K562 (cell line): ENCODE data around the gene GHRL. TPM values are rescaled to one million over a fixed set of nuclear protein-coding genes. Genes with fewer than 3 reads are reported as not detected.

Source experiments
- ATAC-seq: fragments of 200-7000 bp; cut with Tn5 transposase; 3 replicates; pipeline ENCODE4 v1.9.1; 2020; ENCODE audit warnings: moderate library complexity
- BruUV-seq: library from RNA; stranded (reverse); fragments of 400-500 nt; replicated peaks from 2 replicates; lab custom pipeline; 2021; lab: Mats Ljungman, UMichigan
- CTCF ChIA-PET: fragments of 300-600 bp; formaldehyde crosslinking; extraction: SDS; loops from one replicate; lab custom pipeline; 2021; ENCODE audit warnings: low intra/inter-chr PET ratio; lab: Yijun Ruan, JAX
- POLR2A ChIA-PET: fragments of 300-600, 350-650 bp; sonication (Branson Sonifier 250); formaldehyde crosslinking; extraction: SDS; loops from one replicate; lab custom pipeline; 2021; ENCODE audit warnings: antibody characterized with exemption, inconsistent platforms; lab: Yijun Ruan, JAX
- DNase-seq, 4 experiments: peaks; one replicate each; pipeline versions ENCODE4 v3.0.0 to v3.0.0-alpha.2; 2011 to 2018; ENCODE audit warnings: low spot score in 3 of 4, mixed read lengths in 3 of 4; ENCODE audit errors: extremely low read depth in 1 of 4
- FAIRE-seq: peaks from 2 replicates; lab custom pipeline; 2011; peaks lifted over from hg19 to GRCh38; lab: Jason Lieb, UNC
- H2AFZ ChIP-seq: 2 replicates; pipeline ENCODE4 v1.6.0; 2011; ENCODE audit warnings: low read depth, low read length, control low read depth, inconsistent platforms
- H3K27ac ChIP-seq: fragments of 200-600 bp; 3 replicates; pipeline ENCODE4 v1.8.0; 2011; ENCODE audit warnings: low read depth, mild to moderate bottlenecking, control low read depth, inconsistent platforms, low read length, moderate library complexity, mixed read lengths; ENCODE audit errors: extremely low read depth
- H3K27me3 ChIP-seq, 2 experiments: fragments of 300-600 bp in 1 of 2; 2 replicates in 1 of 2; 3 replicates in 1 of 2; pipeline versions ENCODE4 v1.6.0 to v1.8.0; 2011; ENCODE audit warnings: inconsistent platforms in 2 of 2, low read length in 2 of 2, mild to moderate bottlenecking in 1 of 2, mixed read lengths in 1 of 2, moderate library complexity in 1 of 2; ENCODE audit not compliant: control insufficient read depth in 2 of 2, insufficient read depth in 2 of 2
- H3K36me3 ChIP-seq: fragments of 300-600 bp; 3 replicates; pipeline ENCODE4 v1.8.0; 2011; ENCODE audit warnings: mild to moderate bottlenecking, low read length, inconsistent platforms; ENCODE audit not compliant: control insufficient read depth, insufficient read depth
- H3K4me1 ChIP-seq, 2 experiments: fragments of 200-600 bp in 1 of 2; replicated peaks in 1 of 2; 2 replicates in 1 of 2; 3 replicates in 1 of 2; pipeline versions ENCODE4 v1.5.1 to v1.8.0; 2011; ENCODE audit warnings: inconsistent platforms in 2 of 2, low read length in 2 of 2, mild to moderate bottlenecking in 1 of 2, mixed read lengths in 1 of 2, moderate library complexity in 1 of 2; ENCODE audit not compliant: control insufficient read depth in 2 of 2, insufficient read depth in 2 of 2
- H3K4me2 ChIP-seq: 2 replicates; pipeline ENCODE4 v1.6.1; 2011; ENCODE audit warnings: low read length, control low read depth, inconsistent platforms, mixed read lengths; ENCODE audit not compliant: insufficient read depth
- H3K4me3 ChIP-seq: fragments of 200-600 bp; sonication (generic), shearing (Covaris generic); 2 replicates; pipeline ENCODE4 v1.5.1; 2016; ENCODE audit warnings: control low read depth, inconsistent platforms
- H3K79me2 ChIP-seq: fragments of 200-600 bp; 3 replicates; pipeline ENCODE4 v1.8.0; 2011; ENCODE audit warnings: low read length, inconsistent platforms; ENCODE audit not compliant: control insufficient read depth, insufficient read depth
- H3K9ac ChIP-seq, 2 experiments: 2 replicates each; pipeline versions ENCODE4 v1.6.0 to v1.6.1; 2011; ENCODE audit warnings: low read depth in 2 of 2, low read length in 2 of 2, control low read depth in 1 of 2, inconsistent platforms in 1 of 2, mild to moderate bottlenecking in 1 of 2, mixed read lengths in 1 of 2; ENCODE audit not compliant: insufficient read depth in 1 of 2
- H3K9me1 ChIP-seq: one replicate; pipeline ENCODE4 v1.6.0; 2011; ENCODE audit warnings: inconsistent platforms, mild to moderate bottlenecking, low read length, moderate library complexity; ENCODE audit not compliant: control insufficient read depth, insufficient read depth
- H3K9me3 ChIP-seq: replicated peaks from 2 replicates; pipeline ENCODE4 v1.5.1; 2011; ENCODE audit warnings: low read depth, low read length, inconsistent platforms; ENCODE audit not compliant: control insufficient read depth, insufficient read depth
- H4K20me1 ChIP-seq: replicated peaks from 2 replicates; pipeline ENCODE4 v1.6.1; 2011; ENCODE audit warnings: low read length, inconsistent platforms, mixed read lengths; ENCODE audit not compliant: control insufficient read depth, insufficient read depth
- ILK ChIP-seq: fragments of 450-650 bp; IDR thresholded peaks from 2 replicates; pipeline ENCODE4 v1.6.1; 2016; ENCODE audit warnings: missing genetic modification characterization, low read depth, mild to moderate bottlenecking, missing compliant biosample characterization, moderate library complexity, borderline replicate concordance
- STAG1 ChIP-seq: sonication (generic); formaldehyde crosslinking; IDR thresholded peaks from 2 replicates; pipeline ENCODE4 v1.5.0; 2020; ENCODE audit warnings: missing genetic modification reagents, borderline replicate concordance
- TARDBP ChIP-seq: fragments of 450-650 bp; IDR thresholded peaks from 2 replicates; pipeline ENCODE4 v1.6.1; 2016
- WGBS: fragments of 100-300 bp; shearing (Covaris generic); methylation state at CpG from one replicate; pipeline ENCODE4 v1.1.6; 2016; ENCODE audit warnings: low coverage, mixed read lengths; ENCODE audit not compliant: insufficient coverage; ENCODE audit errors: missing lambda C conversion rate; 5-methylcytosine and 5-hydroxymethylcytosine counted together
- in situ Hi-C: fragments of 300-500 bp; cut with MboI; formaldehyde crosslinking; loops from 4 replicates; pipeline ENCODE4 v1.15.0; 2018; ENCODE audit warnings: inconsistent platforms, mixed read lengths
- intact Hi-C: fragments of 100-400 bp; cut with micrococcal nuclease; formaldehyde crosslinking; loops from 2 replicates; pipeline ENCODE4 v1.14.2; 2022
- polyA plus RNA-seq, 8 experiments: library from polyadenylated mRNA; depleted of rRNA in 4 of 8; stranded (reverse) in 5 of 8; unstranded in 3 of 8; fragments of >200 nt; fragmentation: Nextera tagmentation in 2 of 8; fragmentation: Illumina TruSeq in 1 of 8; extraction: Ambion mirVana in 2 of 8; extraction: Trizol in 1 of 8; gene quantifications; 2 replicates each; pipeline versions ENCODE4 v1.2.1 to v1.2.3, GENCODE V29; 2011 to 2014; ENCODE audit warnings: inconsistent platforms in 1 of 8, missing spikeins in 1 of 8
- total RNA-seq, 7 experiments: library from RNA; depleted of rRNA in 6 of 7; stranded (reverse); fragments of >200 nt in 6 of 7; fragmentation: Illumina TruSeq in 2 of 7; extraction: Trizol in 2 of 7; gene quantifications; 2 replicates each; pipeline versions ENCODE4 v1.2.1 to v1.2.3, GENCODE V29; 2011 to 2021; ENCODE audit warnings: low replicate concordance in 1 of 7
- TF ChIP-seq, protein P1 (sequence below): sonication (generic); formaldehyde crosslinking; IDR thresholded peaks from 2 replicates; pipeline ENCODE4 v1.8.0; 2023; ENCODE audit warnings: missing genetic modification reagents, mild to moderate bottlenecking, borderline replicate concordance
- TF ChIP-seq, protein P2 (sequence below): fragments of 450-650 bp; IDR thresholded peaks from 2 replicates; pipeline ENCODE4 v1.6.1; 2016; ENCODE audit warnings: mild to moderate bottlenecking, moderate library complexity

Gene GHRL
- total and polyA plus RNA-seq, 9 of the 15 experiments (the other 6 are each of a cell fraction or from before 2014, with no cell fraction given) = 0.08 to 0.29 (median 0.15) TPM; not detected in 5

DNA sequence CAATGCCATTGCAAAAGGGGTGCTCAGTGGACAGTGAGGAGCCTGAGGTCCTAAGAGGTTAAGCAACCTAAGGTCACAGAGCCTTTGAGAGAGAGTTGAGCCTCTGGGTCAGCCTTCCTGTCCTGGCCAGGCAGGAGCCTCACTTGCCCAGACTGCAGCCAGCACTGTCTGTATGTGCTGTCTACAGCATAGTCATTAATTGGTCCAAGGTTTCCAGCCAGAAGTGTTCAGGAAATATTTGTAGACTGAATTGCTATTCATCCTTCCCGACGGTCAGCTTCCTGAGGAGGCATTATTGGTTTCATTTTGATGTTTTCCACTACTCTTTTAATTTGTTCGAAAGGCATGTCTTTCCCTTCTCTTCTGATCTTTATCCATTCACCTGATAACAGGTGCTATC, 20.1 kb upstream of the GHRL start:
- in situ Hi-C loops = loop anchor here (25.0 kb wide), 1 partner anchor 801 kb away; no protein-coding TSS in a partner anchor
- Histone ChIP-seq H3K4me3 (no peak overlapping the region), H3K4me1 (peaks cover 0 to 5% of the 10 kb centered on the region in 2 experiments; a peak in 1 of 5 replicates), H3K9me3 (no peaks in the 10 kb centered on the region), H3K9me1 (peaks cover 4% of the 10 kb centered on the region), H3K27ac (no peak overlapping the region), H3K9ac (no peak overlapping the region), H3K27me3 (no peaks in the 10 kb centered on the region), H4K20me1 (peaks cover 5% of the 10 kb centered on the region; the same call in 1 of the 2 replicates), H3K4me2 (no peak overlapping the region), H2AFZ (no peak overlapping the region), H3K79me2 (peaks cover 8% of the 10 kb centered on the region; the same call in 2 of the 3 replicates), H3K36me3 (peaks cover 94% of the 10 kb centered on the region)
- ATAC-seq (no peak), FAIRE-seq (no peak), DNase-seq (no peak)
- intact Hi-C loops = no loop called here
- no TSS peak for BruUV-seq
- POLR2A ChIA-PET = interaction anchor here (0.8 to 3.0 kb wide), 4 partner anchors 8 to 176 kb away, joined by 3 to 24 read pairs (median 7); partner anchors contain the start of gene SEC13
- 71% methylated on average over 3 of the region's 3 CpGs for WGBS
- CTCF ChIA-PET = no interaction called here
- no peak for TF ChIP-seq STAG1 (CRISPR knock-in tag)
- TF ChIP-seq, protein P1, sequence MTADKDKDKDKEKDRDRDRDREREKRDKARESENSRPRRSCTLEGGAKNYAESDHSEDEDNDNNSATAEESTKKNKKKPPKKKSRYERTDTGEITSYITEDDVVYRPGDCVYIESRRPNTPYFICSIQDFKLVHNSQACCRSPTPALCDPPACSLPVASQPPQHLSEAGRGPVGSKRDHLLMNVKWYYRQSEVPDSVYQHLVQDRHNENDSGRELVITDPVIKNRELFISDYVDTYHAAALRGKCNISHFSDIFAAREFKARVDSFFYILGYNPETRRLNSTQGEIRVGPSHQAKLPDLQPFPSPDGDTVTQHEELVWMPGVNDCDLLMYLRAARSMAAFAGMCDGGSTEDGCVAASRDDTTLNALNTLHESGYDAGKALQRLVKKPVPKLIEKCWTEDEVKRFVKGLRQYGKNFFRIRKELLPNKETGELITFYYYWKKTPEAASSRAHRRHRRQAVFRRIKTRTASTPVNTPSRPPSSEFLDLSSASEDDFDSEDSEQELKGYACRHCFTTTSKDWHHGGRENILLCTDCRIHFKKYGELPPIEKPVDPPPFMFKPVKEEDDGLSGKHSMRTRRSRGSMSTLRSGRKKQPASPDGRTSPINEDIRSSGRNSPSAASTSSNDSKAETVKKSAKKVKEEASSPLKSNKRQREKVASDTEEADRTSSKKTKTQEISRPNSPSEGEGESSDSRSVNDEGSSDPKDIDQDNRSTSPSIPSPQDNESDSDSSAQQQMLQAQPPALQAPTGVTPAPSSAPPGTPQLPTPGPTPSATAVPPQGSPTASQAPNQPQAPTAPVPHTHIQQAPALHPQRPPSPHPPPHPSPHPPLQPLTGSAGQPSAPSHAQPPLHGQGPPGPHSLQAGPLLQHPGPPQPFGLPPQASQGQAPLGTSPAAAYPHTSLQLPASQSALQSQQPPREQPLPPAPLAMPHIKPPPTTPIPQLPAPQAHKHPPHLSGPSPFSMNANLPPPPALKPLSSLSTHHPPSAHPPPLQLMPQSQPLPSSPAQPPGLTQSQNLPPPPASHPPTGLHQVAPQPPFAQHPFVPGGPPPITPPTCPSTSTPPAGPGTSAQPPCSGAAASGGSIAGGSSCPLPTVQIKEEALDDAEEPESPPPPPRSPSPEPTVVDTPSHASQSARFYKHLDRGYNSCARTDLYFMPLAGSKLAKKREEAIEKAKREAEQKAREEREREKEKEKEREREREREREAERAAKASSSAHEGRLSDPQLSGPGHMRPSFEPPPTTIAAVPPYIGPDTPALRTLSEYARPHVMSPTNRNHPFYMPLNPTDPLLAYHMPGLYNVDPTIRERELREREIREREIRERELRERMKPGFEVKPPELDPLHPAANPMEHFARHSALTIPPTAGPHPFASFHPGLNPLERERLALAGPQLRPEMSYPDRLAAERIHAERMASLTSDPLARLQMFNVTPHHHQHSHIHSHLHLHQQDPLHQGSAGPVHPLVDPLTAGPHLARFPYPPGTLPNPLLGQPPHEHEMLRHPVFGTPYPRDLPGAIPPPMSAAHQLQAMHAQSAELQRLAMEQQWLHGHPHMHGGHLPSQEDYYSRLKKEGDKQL (CRISPR knock-in tag) = no peak
- no peak for TF ChIP-seq TARDBP
- no peak for TF ChIP-seq ILK (tag)
- TF ChIP-seq, protein P2, sequence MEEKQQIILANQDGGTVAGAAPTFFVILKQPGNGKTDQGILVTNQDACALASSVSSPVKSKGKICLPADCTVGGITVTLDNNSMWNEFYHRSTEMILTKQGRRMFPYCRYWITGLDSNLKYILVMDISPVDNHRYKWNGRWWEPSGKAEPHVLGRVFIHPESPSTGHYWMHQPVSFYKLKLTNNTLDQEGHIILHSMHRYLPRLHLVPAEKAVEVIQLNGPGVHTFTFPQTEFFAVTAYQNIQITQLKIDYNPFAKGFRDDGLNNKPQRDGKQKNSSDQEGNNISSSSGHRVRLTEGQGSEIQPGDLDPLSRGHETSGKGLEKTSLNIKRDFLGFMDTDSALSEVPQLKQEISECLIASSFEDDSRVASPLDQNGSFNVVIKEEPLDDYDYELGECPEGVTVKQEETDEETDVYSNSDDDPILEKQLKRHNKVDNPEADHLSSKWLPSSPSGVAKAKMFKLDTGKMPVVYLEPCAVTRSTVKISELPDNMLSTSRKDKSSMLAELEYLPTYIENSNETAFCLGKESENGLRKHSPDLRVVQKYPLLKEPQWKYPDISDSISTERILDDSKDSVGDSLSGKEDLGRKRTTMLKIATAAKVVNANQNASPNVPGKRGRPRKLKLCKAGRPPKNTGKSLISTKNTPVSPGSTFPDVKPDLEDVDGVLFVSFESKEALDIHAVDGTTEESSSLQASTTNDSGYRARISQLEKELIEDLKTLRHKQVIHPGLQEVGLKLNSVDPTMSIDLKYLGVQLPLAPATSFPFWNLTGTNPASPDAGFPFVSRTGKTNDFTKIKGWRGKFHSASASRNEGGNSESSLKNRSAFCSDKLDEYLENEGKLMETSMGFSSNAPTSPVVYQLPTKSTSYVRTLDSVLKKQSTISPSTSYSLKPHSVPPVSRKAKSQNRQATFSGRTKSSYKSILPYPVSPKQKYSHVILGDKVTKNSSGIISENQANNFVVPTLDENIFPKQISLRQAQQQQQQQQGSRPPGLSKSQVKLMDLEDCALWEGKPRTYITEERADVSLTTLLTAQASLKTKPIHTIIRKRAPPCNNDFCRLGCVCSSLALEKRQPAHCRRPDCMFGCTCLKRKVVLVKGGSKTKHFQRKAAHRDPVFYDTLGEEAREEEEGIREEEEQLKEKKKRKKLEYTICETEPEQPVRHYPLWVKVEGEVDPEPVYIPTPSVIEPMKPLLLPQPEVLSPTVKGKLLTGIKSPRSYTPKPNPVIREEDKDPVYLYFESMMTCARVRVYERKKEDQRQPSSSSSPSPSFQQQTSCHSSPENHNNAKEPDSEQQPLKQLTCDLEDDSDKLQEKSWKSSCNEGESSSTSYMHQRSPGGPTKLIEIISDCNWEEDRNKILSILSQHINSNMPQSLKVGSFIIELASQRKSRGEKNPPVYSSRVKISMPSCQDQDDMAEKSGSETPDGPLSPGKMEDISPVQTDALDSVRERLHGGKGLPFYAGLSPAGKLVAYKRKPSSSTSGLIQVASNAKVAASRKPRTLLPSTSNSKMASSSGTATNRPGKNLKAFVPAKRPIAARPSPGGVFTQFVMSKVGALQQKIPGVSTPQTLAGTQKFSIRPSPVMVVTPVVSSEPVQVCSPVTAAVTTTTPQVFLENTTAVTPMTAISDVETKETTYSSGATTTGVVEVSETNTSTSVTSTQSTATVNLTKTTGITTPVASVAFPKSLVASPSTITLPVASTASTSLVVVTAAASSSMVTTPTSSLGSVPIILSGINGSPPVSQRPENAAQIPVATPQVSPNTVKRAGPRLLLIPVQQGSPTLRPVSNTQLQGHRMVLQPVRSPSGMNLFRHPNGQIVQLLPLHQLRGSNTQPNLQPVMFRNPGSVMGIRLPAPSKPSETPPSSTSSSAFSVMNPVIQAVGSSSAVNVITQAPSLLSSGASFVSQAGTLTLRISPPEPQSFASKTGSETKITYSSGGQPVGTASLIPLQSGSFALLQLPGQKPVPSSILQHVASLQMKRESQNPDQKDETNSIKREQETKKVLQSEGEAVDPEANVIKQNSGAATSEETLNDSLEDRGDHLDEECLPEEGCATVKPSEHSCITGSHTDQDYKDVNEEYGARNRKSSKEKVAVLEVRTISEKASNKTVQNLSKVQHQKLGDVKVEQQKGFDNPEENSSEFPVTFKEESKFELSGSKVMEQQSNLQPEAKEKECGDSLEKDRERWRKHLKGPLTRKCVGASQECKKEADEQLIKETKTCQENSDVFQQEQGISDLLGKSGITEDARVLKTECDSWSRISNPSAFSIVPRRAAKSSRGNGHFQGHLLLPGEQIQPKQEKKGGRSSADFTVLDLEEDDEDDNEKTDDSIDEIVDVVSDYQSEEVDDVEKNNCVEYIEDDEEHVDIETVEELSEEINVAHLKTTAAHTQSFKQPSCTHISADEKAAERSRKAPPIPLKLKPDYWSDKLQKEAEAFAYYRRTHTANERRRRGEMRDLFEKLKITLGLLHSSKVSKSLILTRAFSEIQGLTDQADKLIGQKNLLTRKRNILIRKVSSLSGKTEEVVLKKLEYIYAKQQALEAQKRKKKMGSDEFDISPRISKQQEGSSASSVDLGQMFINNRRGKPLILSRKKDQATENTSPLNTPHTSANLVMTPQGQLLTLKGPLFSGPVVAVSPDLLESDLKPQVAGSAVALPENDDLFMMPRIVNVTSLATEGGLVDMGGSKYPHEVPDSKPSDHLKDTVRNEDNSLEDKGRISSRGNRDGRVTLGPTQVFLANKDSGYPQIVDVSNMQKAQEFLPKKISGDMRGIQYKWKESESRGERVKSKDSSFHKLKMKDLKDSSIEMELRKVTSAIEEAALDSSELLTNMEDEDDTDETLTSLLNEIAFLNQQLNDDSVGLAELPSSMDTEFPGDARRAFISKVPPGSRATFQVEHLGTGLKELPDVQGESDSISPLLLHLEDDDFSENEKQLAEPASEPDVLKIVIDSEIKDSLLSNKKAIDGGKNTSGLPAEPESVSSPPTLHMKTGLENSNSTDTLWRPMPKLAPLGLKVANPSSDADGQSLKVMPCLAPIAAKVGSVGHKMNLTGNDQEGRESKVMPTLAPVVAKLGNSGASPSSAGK = no peak
